Calu3 (cell line): Measurements from ENCODE around the gene WNT7A. TPM values are rescaled to one million over a fixed set of nuclear protein-coding genes. Genes with fewer than 3 reads are reported as not detected.

ENCODE experiments used
- BruUV-seq: library from RNA; stranded (reverse); fragments of 400-500 nt; replicated peaks from 2 replicates; lab custom pipeline; 2021; lab: Mats Ljungman, UMichigan
- CTCF ChIA-PET: fragments of 300-600 bp; sonication (Branson Sonifier 250); formaldehyde crosslinking; loops from one replicate; lab custom pipeline; 2022; ENCODE audit warnings: antibody characterized with exemption; lab: Charles Lee
- DNase-seq: peaks from one replicate; pipeline ENCODE4 v3.0.0; 2022
- H3K27ac Mint-ChIP-seq: one replicate; pipeline ENCODE4 v1.8.0; 2022; ENCODE audit warnings: mixed read lengths; ENCODE audit not compliant: unreplicated experiment
- H3K27me3 Mint-ChIP-seq: one replicate; pipeline ENCODE4 v1.8.0; 2022; ENCODE audit warnings: mixed read lengths; ENCODE audit not compliant: unreplicated experiment
- H3K36me3 Mint-ChIP-seq: one replicate; pipeline ENCODE4 v1.8.0; 2022; ENCODE audit warnings: mild to moderate bottlenecking, moderate library complexity, mixed read lengths; ENCODE audit not compliant: insufficient read depth, unreplicated experiment
- H3K4me1 Mint-ChIP-seq: one replicate; pipeline ENCODE4 v1.8.0; 2022; ENCODE audit warnings: mild to moderate bottlenecking, low read depth, mixed read lengths; ENCODE audit not compliant: unreplicated experiment
- H3K4me3 Mint-ChIP-seq: one replicate; pipeline ENCODE4 v1.8.0; 2022; ENCODE audit warnings: mild to moderate bottlenecking, low read depth, moderate library complexity, mixed read lengths; ENCODE audit not compliant: unreplicated experiment
- H3K9me3 Mint-ChIP-seq: one replicate; pipeline ENCODE4 v1.8.0; 2022; ENCODE audit warnings: low read depth, mixed read lengths; ENCODE audit not compliant: unreplicated experiment
- intact Hi-C: fragments of 100-400 bp; cut with micrococcal nuclease; formaldehyde crosslinking; loops from one replicate; pipeline ENCODE4 v1.10.0; 2022; ENCODE audit not compliant: unreplicated experiment
- total RNA-seq: library from RNA; stranded (reverse); gene quantifications from 2 replicates; pipeline ENCODE4 v1.2.3, GENCODE V29; 2022
- TF ChIP-seq, protein P1 (sequence below): fragments of 200-600 bp; IDR thresholded peaks from one replicate; pipeline ENCODE4 v1.8.0; 2022; ENCODE audit warnings: antibody characterized with exemption; ENCODE audit not compliant: unreplicated experiment

The WNT7A gene
- total RNA-seq, 1 experiment from 2014 or later, result 3.5 TPM

DNA sequence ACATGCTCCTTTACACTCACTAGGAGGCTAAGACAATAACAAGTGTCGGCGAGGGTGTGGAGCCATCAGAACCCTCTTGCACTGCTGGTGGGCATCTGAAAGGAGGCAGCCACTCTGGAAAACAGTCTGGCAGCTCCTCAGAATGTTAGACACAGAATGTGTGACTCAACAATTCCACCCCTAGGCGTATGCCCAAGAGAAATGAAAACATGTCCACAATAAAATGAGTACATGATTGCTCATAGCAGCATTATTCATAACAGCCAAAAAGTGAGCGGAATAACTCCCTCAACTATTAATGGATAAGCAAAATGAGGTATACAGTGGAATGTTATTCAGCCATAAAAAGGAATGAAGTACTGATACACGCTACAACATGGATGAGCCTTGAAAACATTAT is 57.8 kb downstream of the WNT7A start:
- DNase-seq, result no peak
- Mint-ChIP-seq H3K27me3 (no peaks in the 10 kb centered on the region), H3K4me1 (peaks cover 7% of the 10 kb centered on the region), H3K27ac (no peak overlapping the region), H3K4me3 (no peak overlapping the region), H3K9me3 (no peaks in the 10 kb centered on the region), H3K36me3 (peaks cover 5% of the 10 kb centered on the region)
- CTCF ChIA-PET, result no interaction called here
- intact Hi-C loops, result no loop called here
- no TSS peak for BruUV-seq
- TF ChIP-seq, protein P1, sequence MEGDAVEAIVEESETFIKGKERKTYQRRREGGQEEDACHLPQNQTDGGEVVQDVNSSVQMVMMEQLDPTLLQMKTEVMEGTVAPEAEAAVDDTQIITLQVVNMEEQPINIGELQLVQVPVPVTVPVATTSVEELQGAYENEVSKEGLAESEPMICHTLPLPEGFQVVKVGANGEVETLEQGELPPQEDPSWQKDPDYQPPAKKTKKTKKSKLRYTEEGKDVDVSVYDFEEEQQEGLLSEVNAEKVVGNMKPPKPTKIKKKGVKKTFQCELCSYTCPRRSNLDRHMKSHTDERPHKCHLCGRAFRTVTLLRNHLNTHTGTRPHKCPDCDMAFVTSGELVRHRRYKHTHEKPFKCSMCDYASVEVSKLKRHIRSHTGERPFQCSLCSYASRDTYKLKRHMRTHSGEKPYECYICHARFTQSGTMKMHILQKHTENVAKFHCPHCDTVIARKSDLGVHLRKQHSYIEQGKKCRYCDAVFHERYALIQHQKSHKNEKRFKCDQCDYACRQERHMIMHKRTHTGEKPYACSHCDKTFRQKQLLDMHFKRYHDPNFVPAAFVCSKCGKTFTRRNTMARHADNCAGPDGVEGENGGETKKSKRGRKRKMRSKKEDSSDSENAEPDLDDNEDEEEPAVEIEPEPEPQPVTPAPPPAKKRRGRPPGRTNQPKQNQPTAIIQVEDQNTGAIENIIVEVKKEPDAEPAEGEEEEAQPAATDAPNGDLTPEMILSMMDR, result no peak

DNA sequence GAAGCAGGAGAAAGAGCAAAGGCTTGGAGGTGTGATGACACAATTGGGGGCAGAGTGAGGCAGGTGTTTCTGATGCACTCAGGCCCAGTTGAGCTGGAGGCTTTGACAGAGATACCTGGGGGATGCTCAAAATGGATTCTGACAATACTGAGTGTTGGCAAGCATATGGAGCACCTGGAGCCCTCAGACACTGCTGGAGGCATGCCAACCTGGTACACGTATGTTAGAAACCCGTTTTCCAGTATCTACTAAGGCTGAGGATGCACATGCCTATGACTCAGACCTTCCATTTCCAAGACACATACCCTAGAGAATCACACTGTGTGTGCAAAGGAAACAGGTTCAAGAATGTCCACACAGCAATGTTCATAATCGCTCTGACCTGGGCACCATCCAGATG is 58.7 kb downstream of the WNT7A start:
- CTCF ChIA-PET, result no interaction called here
- DNase-seq, result no peak
- Mint-ChIP-seq H3K4me3 (no peak overlapping the region), H3K9me3 (peaks cover 3% of the 10 kb centered on the region), H3K4me1 (no peaks in the 10 kb centered on the region), H3K27me3 (no peaks in the 10 kb centered on the region), H3K36me3 (peaks cover 11% of the 10 kb centered on the region), H3K27ac (no peak overlapping the region)
- no TSS peak for BruUV-seq
- intact Hi-C loops, result no loop called here
- TF ChIP-seq, protein P1, result no peak

DNA sequence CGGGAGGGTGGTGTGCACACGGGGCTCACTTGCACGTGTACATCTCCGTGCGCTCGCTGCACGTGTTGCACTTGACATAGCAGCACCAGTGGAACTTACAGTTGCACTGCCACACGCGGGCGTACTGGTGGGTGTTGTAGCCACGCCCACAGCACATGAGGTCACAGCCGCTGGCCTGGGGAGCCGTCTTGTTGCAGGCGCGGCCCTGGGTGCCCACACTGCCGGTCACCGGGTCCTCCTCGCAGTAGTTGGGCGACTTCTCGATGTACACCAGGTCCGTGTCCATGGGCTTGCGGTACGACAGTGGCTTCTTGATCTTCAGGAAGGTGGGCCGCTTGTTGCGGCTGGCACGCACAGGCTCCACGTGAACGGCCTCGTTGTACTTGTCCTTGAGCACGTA is 61.0 kb downstream of the WNT7A start:
- intact Hi-C loops, result no loop called here
- Mint-ChIP-seq H3K27ac (no peak overlapping the region), H3K27me3 (no peaks in the 10 kb centered on the region), H3K9me3 (peaks cover 8% of the 10 kb centered on the region), H3K36me3 (peaks cover 18% of the 10 kb centered on the region), H3K4me3 (no peak overlapping the region), H3K4me1 (no peaks in the 10 kb centered on the region)
- no TSS peak for BruUV-seq
- DNase-seq, result no peak
- CTCF ChIA-PET, result no interaction called here
- TF ChIP-seq, protein P1, result no peak

DNA sequence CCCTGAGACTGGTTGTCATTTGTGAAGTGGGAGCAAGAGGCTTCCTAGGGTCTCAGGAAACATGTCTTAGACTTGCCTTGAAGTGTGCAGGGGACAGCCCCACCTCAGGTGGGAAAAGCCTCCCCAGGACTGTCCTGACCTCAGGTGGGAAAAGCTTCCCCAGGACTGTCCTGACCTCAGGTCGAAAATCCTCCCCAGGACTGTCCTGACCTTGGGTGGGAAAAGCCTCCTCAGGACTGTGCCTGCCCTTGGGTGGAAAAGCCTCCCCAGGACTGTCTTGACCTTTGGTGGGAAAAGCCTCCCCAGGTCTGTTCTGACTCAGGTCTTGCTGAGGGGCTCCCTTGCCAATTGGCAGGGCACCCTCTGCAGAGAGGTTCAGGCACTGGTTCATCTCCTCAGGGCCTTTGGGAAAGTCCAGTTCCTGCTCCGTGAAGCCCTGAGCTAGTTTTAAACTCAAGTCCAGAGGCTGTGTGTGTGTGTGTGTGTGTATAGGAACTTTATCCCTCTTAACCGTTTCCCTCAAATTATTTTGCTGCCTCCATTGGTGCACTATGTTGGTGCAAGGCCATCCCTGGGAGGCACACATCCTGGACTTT is 64.7 kb downstream of the WNT7A start:
- no peak for DNase-seq
- H3K4me1 Mint-ChIP-seq, result no peaks in the 10 kb centered on the region
- CTCF ChIA-PET, result no interaction called here
- no TSS peak for BruUV-seq
- H3K9me3 Mint-ChIP-seq, result peaks cover 8% of the 10 kb centered on the region
- H3K36me3 Mint-ChIP-seq, result peaks cover 20% of the 10 kb centered on the region
- TF ChIP-seq, protein P1, result no peak
- no peak overlapping the region for H3K4me3 Mint-ChIP-seq
- intact Hi-C loops, result no loop called here
- no peak overlapping the region for H3K27ac Mint-ChIP-seq
- no peaks in the 10 kb centered on the region for H3K27me3 Mint-ChIP-seq
